D721Med (cell line): ENCODE data around the gene CC2D1B.

Experiments used
- DNase-seq: peaks from one replicate; pipeline ENCODE4 v3.0.0; 2011; ENCODE audit warnings: low spot score; ENCODE audit not compliant: insufficient read length
- FAIRE-seq: peaks from 2 replicates; lab custom pipeline; 2011; peaks lifted over from hg19 to GRCh38; lab: Jason Lieb, UNC
- CTCF ChIP-seq: IDR thresholded peaks from 2 replicates; pipeline ENCODE4 v1.5.1; 2012; ENCODE audit warnings: mild to moderate bottlenecking, control low read depth; ENCODE audit not compliant: insufficient read depth; ENCODE audit errors: missing control alignments

Gene CC2D1B

GRCh38 chr1:52359676-52360594 lies 6.1 kb downstream of the CC2D1B start:
- FAIRE-seq: no peak
- no peak for DNase-seq
- no peak for TF ChIP-seq CTCF

GRCh38 chr1:52358851-52359497 lies 7.0 kb downstream of the CC2D1B start:
- no peak for TF ChIP-seq CTCF
- no peak for DNase-seq
- FAIRE-seq: no peak

GRCh38 chr1:52357397-52357796 lies 8.6 kb downstream of the CC2D1B start:
- TF ChIP-seq CTCF: no peak
- no peak for DNase-seq
- no peak for FAIRE-seq

- FAIRE-seq (no peak), DNase-seq (no peak)
- no peak for TF ChIP-seq CTCF
Measured at GRCh38 chr1:52356818-52357355, 9.1 kb downstream of the CC2D1B start.

- TF ChIP-seq CTCF: no peak
- DNase-seq (no peak), FAIRE-seq (no peak)
Measured at GRCh38 chr1:52355847-52356505, 10.0 kb downstream of the CC2D1B start.

- DNase-seq (no peak), FAIRE-seq (no peak)
- TF ChIP-seq CTCF: no peak
Measured at GRCh38 chr1:52355436-52355835, 10.6 kb downstream of the CC2D1B start.
